ENCODE measurements around the gene FRS2. TPM values are rescaled to one million over a fixed set of nuclear protein-coding genes. Genes with fewer than 3 reads are reported as not detected.
"Not testable (repeated sequence)": the region's sequence is repeated elsewhere in the genome, so short reads cannot be mapped to it uniquely, and the experiment has no call there.

The FRS2 gene
- total RNA-seq, 2 experiments from 2014 or later, result 19.0 to 19.8 TPM

DNA sequence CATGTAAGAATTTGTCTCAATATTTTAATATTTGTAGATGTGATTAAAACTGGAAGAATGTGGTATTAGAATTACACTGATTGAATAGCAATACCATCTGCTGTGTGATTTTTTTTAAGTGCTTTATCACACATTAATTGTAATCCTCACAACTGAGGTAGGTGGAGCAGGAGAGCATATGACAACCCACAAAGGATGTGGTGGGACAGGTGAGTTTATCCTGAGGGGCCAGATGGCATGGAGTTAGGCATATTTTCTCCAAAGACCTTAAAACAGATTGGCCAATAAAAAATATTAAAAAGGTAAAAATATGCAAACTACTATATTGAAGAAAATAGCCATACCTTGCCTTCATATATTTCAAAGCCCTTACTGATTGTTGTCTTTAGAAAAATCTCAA is 132.8 kb downstream of the FRS2 start:
- no peaks in the 10 kb centered on the region for H3K27me3 Mint-ChIP-seq
- no peaks in the 10 kb centered on the region for H3K9me3 Mint-ChIP-seq
- ATAC-seq (ENCODE audit: low read depth) (no peak), DNase-seq (no peak)
- peaks cover 1% of the 10 kb centered on the region for H3K4me1 Mint-ChIP-seq
- peaks cover 30% of the 10 kb centered on the region for H3K36me3 Mint-ChIP-seq
- H3K27ac Mint-ChIP-seq, result no peak overlapping the region
- POLR2A ChIA-PET, result no interaction called here
- no peak overlapping the region for H3K4me3 Mint-ChIP-seq

DNA sequence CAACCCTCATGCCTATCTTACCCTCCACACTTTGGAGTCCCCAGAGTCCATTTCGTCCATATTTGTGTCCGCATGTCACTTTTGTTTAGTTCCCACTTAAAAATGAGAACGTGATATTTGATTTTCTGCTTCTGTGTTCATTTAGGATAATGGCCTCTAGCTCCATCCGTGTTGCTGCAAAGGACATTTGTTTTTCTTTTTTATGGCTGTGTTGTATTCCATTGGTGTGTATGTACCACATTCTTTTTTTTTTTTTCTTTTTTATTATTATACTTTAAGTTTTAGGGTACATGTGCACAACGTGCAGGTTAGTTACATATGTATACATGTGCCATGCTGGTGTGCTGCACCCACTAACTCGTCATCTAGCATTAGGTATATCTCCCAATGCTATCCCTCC is 133.4 kb downstream of the FRS2 start:
- H3K9me3 Mint-ChIP-seq; H3K4me1 Mint-ChIP-seq; POLR2A ChIA-PET; H3K4me3 Mint-ChIP-seq; DNase-seq; ATAC-seq (ENCODE audit: low read depth); H3K27me3 Mint-ChIP-seq; H3K27ac Mint-ChIP-seq: not testable (repeated sequence)
- peaks cover 29% of the 10 kb centered on the region for H3K36me3 Mint-ChIP-seq

DNA sequence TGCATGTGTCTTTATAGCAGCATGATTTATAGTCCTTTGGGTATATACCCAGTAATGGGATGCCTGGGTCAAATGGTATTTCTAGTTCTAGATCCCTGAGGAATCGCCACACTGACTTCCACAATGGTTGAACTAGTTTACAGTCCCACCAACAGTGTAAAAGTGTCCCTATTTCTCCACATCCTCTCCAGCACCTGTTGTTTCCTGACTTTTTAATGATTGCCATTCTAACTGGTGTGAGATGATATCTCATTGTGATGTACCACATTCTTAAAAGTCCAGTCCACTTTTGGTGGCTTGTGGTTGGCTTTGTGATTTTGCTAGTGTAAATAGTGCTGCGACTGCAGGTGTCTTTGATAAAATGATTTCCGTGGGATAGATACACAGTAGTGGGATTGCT is 134.1 kb downstream of the FRS2 start:
- H3K27ac Mint-ChIP-seq; POLR2A ChIA-PET; ATAC-seq (ENCODE audit: low read depth); H3K4me3 Mint-ChIP-seq; H3K9me3 Mint-ChIP-seq; H3K4me1 Mint-ChIP-seq; DNase-seq; H3K27me3 Mint-ChIP-seq: not testable (repeated sequence)
- peaks cover 27% of the 10 kb centered on the region for H3K36me3 Mint-ChIP-seq

DNA sequence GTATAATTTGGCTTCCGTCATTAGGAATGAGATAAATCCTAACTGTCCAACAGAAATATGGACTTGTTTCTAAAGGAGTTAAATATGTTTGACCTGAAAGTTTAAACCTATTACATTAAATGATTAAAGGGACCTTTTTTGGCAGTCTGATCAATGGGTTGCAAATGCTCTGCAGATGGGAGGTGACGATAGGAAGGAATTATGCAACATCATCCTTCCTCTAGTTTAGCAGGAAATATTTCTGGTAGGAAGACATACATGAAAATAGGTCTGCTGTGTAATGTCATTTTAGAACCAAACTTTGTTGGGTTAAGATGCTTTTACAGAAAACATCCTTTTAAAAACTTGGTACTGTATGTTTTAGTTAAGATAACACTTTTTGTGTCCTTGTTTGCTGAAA is 137.9 kb downstream of the FRS2 start:
- Mint-ChIP-seq H3K27me3 (peaks cover 6% of the 10 kb centered on the region), H3K4me3 (no peak overlapping the region), H3K4me1 (no peaks in the 10 kb centered on the region), H3K9me3 (no peaks in the 10 kb centered on the region), H3K27ac (no peak overlapping the region), H3K36me3 (peaks cover 5% of the 10 kb centered on the region)
- DNase-seq, result no peak
- POLR2A ChIA-PET, result no interaction called here
- ATAC-seq (ENCODE audit: low read depth), result no peak

DNA sequence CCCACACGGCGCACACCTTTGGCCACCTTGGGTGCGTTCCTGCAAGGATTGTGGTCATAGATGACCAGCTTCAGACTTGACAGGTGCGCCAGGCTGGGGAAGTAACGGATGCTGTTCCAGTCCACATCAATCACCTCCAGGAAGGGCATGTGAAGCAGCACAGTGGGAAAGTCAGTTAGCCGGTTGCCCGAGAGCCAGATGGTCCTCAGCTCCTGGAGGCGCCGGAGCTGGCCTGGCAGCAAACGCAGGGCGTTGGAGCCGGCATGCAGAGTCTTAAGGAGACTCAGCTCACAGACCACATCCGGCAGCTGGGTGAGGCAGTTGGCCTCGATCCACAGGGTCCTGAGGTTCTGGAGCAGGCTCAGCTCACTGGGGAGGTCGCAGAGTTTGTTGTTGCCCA is 139.9 kb downstream of the FRS2 start:
- no peaks in the 10 kb centered on the region for H3K4me1 Mint-ChIP-seq
- DNase-seq (no peak), ATAC-seq (ENCODE audit: low read depth) (no peak)
- peaks cover 6% of the 10 kb centered on the region for H3K27me3 Mint-ChIP-seq
- H3K4me3 Mint-ChIP-seq, result no peak overlapping the region
- no peak overlapping the region for H3K27ac Mint-ChIP-seq
- H3K36me3 Mint-ChIP-seq, result no peaks in the 10 kb centered on the region
- no peaks in the 10 kb centered on the region for H3K9me3 Mint-ChIP-seq
- POLR2A ChIA-PET, result no interaction called here

DNA sequence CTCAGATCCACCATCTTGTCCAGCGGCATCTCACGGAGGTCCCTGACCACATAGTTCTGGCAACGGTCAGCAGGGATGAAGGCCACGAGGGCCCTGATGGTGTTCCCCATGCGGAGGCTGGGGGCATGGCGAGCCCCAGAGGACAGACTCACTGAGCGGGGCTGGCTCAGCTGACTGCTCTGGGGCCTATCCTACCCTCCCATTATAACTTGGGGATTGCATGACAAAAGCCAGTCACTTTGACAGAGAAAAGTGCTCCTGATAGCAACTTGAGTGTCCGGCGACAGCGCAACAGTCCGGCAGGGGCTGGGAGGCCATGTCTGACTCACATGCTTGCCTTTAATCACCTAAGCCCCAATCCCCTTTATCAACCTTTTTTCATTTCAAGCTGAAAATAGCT is 140.5 kb downstream of the FRS2 start, which contains the start of gene LRRC10:
Gene LRRC10, minus strand, starts transcription at position 179 of the 400 bp plus-strand sequence. Its CDS starts 69 bp downstream, at position 110.
- ATAC-seq (ENCODE audit: low read depth), result no peak

DNA sequence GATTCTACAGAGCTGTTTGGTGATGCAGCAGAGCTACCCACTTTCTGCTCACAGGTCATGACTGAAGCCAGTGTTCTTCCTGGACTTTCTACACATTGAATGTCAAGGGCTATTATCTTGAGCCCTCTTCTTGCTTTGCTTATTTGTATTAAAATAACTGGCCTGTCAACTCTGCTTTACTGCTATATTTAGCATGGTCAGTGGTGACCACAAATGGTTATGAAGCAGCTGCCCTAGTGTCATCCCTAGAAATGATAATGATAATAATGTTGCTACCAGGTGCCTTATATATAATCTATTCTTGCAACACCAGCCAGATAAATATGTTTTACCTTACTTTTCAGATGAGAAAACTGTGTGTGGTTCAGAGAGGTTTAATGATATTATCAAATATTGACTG is 143.2 kb downstream of the FRS2 start:
- no peaks in the 10 kb centered on the region for H3K36me3 Mint-ChIP-seq
- H3K4me1 Mint-ChIP-seq, result peaks cover 2% of the 10 kb centered on the region
- POLR2A ChIA-PET, result no interaction called here
- no peak overlapping the region for H3K27ac Mint-ChIP-seq
- no peak overlapping the region for H3K4me3 Mint-ChIP-seq
- ATAC-seq (ENCODE audit: low read depth), result no peak
- H3K27me3 Mint-ChIP-seq, result peaks cover 12% of the 10 kb centered on the region
- DNase-seq, result no peak
- H3K9me3 Mint-ChIP-seq, result no peaks in the 10 kb centered on the region

More for the DNA sequence above, 140.5 kb downstream of the FRS2 start, which contains the start of gene LRRC10:
- H3K27ac Mint-ChIP-seq, result no peak within 1 kb of the TSS
- H3K4me3 Mint-ChIP-seq, result no peak within 1 kb of the TSS
- no peaks in the 10 kb centered on the region for H3K36me3 Mint-ChIP-seq
- POLR2A ChIA-PET, result no interaction called here
- peaks cover 8% of the 10 kb centered on the region for H3K27me3 Mint-ChIP-seq
- DNase-seq, result no peak
- no peaks in the 10 kb centered on the region for H3K9me3 Mint-ChIP-seq
- peaks cover 1% of the 10 kb centered on the region for H3K4me1 Mint-ChIP-seq

DNA sequence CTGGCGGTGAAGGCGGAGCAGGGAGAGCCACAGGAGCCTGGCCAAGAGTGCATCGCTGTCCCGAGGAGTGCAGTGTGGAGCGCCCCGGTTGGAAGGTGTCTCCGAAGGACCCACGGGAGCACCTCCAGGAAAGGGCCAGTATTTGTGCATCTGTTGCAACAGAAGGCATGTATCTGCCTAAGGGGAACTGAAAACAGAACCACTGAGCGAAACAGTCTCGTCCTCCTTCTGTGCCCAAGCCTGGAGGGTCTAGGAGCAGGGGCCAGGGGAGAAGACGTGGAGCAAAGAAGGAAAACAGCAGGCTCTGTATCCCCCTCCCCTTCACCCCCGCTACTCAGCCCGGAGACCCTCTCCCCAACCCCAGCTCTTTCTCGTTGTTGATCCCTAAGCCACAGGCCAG is 145.8 kb downstream of the FRS2 start:
- H3K9me3 Mint-ChIP-seq, result no peaks in the 10 kb centered on the region
- H3K27me3 Mint-ChIP-seq, result peaks cover 15% of the 10 kb centered on the region
- ATAC-seq (ENCODE audit: low read depth), result no peak

DNA sequence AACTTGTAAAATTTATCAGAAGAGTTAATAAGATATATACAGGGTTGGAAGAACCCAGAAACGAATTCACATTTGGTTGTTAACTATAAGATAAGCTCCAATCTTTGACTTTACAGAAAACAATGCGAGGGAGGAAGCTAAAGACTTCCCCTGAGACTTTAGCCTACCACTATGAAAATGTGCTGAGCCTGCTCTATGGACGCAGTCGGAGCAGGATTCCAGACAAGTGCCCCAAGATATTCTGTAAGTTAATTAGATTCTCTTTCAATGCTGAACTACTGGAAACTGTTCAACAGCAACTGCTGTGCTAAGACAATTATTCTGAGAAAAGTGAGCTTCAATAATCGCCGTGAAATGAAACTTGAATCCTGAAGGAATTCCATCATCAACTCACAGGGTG is 148.9 kb downstream of the FRS2 start:
- DNase-seq (no peak), ATAC-seq (ENCODE audit: low read depth) (no peak)
- Mint-ChIP-seq H3K27me3 (peaks cover 11% of the 10 kb centered on the region), H3K4me1 (peaks cover 2% of the 10 kb centered on the region), H3K36me3 (no peaks in the 10 kb centered on the region), H3K9me3 (no peaks in the 10 kb centered on the region), H3K27ac (no peak overlapping the region), H3K4me3 (no peak overlapping the region)
- POLR2A ChIA-PET, result no interaction called here

More for the DNA sequence above, 145.8 kb downstream of the FRS2 start:
- peaks cover 2% of the 10 kb centered on the region for H3K4me1 Mint-ChIP-seq
- no peak for DNase-seq
- H3K27ac Mint-ChIP-seq, result no peak overlapping the region
- POLR2A ChIA-PET, result no interaction called here
- H3K36me3 Mint-ChIP-seq, result no peaks in the 10 kb centered on the region
- H3K4me3 Mint-ChIP-seq, result no peak overlapping the region

DNA sequence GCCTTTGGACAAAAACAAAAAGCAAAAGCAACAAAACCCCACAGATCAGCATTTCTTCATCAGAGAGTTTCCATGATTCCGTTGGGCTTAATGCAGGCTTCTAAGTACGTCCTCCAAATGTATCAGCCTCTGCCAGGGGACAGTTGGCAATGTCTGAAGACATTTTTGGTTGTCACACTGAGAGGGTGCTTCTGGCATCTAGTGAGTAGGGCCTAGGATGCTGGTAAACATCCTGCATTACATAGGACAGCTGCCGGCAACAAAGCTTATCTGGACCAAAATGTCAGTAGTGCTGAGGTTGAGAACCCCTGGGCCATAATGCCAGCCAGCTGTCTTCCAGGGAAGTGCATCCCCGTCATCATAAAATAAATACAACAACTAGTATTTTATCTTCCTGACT is 149.9 kb downstream of the FRS2 start:
- no peaks in the 10 kb centered on the region for H3K36me3 Mint-ChIP-seq
- H3K4me1 Mint-ChIP-seq, result peaks cover 2% of the 10 kb centered on the region
- no peak overlapping the region for H3K4me3 Mint-ChIP-seq

DNA sequence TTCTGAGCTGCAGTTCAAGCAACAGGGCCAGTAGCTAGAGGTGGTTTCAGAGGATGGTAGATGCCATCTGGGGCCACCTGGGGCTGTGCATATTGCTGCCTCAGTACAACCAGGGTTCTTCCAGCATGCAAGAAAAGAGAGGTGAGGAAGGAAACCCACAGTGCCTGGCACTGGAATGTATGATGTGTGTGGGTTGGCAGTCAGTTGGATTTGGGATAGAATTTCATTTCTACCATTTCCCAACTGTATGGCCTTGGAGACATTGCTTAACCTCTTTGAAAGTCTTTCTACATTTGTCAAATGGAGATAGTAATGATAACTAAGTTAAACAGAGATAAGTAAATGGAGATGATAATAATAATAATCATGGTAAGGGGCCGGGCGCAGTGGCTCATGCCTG is 150.7 kb downstream of the FRS2 start:
- H3K36me3 Mint-ChIP-seq, result no peaks in the 10 kb centered on the region
- H3K4me1 Mint-ChIP-seq, result no peaks in the 10 kb centered on the region
- H3K27me3 Mint-ChIP-seq, result peaks cover 8% of the 10 kb centered on the region
- ATAC-seq (ENCODE audit: low read depth) (no peak), DNase-seq (no peak)
- H3K4me3 Mint-ChIP-seq, result no peak overlapping the region
- H3K9me3 Mint-ChIP-seq, result no peaks in the 10 kb centered on the region
- POLR2A ChIA-PET, result no interaction called here
- H3K27ac Mint-ChIP-seq, result no peak overlapping the region

More for the DNA sequence above, 149.9 kb downstream of the FRS2 start:
- H3K27me3 Mint-ChIP-seq, result peaks cover 11% of the 10 kb centered on the region
- POLR2A ChIA-PET, result no interaction called here
- no peak for DNase-seq
- H3K9me3 Mint-ChIP-seq, result no peaks in the 10 kb centered on the region
- no peak for ATAC-seq (ENCODE audit: low read depth)
- H3K27ac Mint-ChIP-seq, result no peak overlapping the region

DNA sequence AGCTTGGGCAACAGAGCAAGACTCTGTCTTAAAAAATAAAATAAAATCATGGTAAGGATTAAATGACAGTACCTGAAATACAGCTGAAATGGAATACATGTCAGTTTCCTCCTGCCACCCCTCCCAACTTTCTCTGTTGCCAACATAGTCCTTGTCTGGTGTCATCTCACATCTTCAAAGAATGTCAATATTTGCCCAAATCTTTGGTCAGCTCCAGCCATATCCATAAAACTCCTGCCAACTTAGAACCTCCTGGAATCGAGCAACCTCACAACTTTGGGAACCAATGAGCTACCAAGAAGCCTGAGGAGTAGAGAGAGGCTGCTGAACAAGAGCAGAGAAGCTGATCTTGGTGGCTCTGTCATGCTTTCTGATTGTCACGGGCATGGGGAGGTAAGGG is 151.4 kb downstream of the FRS2 start:
- POLR2A ChIA-PET, result no interaction called here
- Mint-ChIP-seq H3K36me3 (no peaks in the 10 kb centered on the region), H3K4me1 (no peaks in the 10 kb centered on the region), H3K4me3 (no peak overlapping the region), H3K27ac (no peak overlapping the region), H3K27me3 (peaks cover 8% of the 10 kb centered on the region), H3K9me3 (no peaks in the 10 kb centered on the region)
- ATAC-seq (ENCODE audit: low read depth), result no peak
- no peak for DNase-seq

DNA sequence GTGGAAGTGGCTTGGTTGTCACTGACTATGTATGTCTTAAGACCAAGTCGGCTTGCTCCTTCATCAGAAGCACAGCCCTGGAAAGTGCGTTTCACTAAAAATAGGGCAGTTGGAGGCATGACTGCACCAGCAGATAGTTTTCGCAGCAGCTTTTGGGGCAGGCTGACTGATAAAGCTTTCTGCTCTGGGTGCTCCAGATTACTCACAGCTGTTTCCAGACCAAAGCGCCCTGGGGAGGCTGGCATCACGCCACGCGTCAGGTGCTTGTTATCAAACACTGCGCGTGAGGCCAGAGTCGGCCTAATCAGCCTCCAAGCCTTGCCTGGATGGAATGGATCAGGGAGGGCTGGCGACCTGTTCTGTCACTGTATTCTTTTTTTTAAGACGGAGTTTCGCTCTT is 153.8 kb downstream of the FRS2 start:
- H3K36me3 Mint-ChIP-seq, result no peaks in the 10 kb centered on the region
- H3K4me3 Mint-ChIP-seq, result no peak overlapping the region
- H3K4me1 Mint-ChIP-seq, result no peaks in the 10 kb centered on the region
- POLR2A ChIA-PET, result no interaction called here
- H3K9me3 Mint-ChIP-seq, result no peaks in the 10 kb centered on the region
- no peak for DNase-seq
- peaks cover 4% of the 10 kb centered on the region for H3K27me3 Mint-ChIP-seq
- no peak overlapping the region for H3K27ac Mint-ChIP-seq
- no peak for ATAC-seq (ENCODE audit: low read depth)

DNA sequence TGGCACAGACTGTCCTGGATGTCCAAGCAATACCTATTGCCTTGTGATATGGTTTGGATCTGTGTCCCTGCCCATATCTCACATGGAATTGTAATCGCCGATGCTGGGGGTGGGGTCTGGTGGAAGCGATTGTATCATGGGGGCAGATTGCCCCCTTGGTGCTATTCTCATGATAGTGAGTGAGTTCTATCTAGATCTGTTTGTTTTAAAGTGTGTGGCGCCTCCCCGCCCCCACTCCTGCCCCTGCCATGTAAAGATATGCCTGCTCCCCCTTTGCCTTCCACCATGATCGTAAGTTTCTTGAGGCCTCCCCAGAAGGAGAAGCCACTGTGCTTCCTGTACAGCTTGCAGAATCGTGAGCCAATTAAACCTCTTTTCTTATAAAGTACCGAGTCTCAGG is 157.3 kb downstream of the FRS2 start:
- POLR2A ChIA-PET, result no interaction called here
- Mint-ChIP-seq H3K4me1 (no peaks in the 10 kb centered on the region), H3K9me3 (peaks cover 2% of the 10 kb centered on the region), H3K4me3 (no peak overlapping the region), H3K36me3 (no peaks in the 10 kb centered on the region), H3K27ac (no peak overlapping the region), H3K27me3 (no peaks in the 10 kb centered on the region)
- ATAC-seq (ENCODE audit: low read depth) (no peak), DNase-seq (no peak)
